ENCODE measurements around the gene PTGDS.
"Not testable (repeated sequence)": the region's sequence is repeated elsewhere in the genome, so short reads cannot be mapped to it uniquely, and the experiment has no call there.

PTGDS gene

GRCh38 chr9:136985027-136985602, 7.8 kb downstream of the PTGDS start:
- FAIRE-seq (no peak), DNase-seq (ENCODE audit: extremely low spot score, insufficient read length, low read depth) (no peak)

- no peak for FAIRE-seq
- no peak for DNase-seq (ENCODE audit: extremely low spot score, insufficient read length, low read depth)
These were observed 8.5 kb downstream of the PTGDS start for GRCh38 chr9:136985853-136986252.

DNA sequence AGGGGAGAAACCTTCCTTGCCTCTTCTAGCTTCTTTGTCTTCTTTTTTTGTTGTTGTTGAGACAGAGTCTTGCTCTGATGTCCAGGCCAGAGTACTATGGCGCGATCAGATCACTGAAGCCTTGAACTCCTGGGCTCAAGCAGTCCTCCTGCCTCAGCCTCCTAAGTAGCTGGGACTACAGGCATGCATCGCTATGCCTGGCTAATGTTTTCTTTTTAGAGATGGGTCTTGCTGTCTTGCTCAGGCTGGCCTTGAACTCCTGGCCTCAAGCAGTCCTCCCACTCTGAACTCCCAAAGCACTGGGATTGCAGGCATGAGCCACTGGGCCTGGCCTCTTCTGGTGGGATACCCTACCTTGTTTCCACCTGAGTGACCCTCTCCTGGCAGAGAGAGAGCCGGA, 11.6 kb downstream of the PTGDS start:
- DNase-seq (ENCODE audit: extremely low spot score, insufficient read length, low read depth) (no peak), FAIRE-seq (no peak)

- DNase-seq (ENCODE audit: extremely low spot score, insufficient read length, low read depth) (no peak), FAIRE-seq (no peak)
These were observed 13.1 kb downstream of the PTGDS start for GRCh38 chr9:136990242-136990911.

- peak; percentile 98 for DNase-seq (ENCODE audit: extremely low spot score, insufficient read length, low read depth)
- peak; percentile 87 for FAIRE-seq
These were observed 14.9 kb downstream of the PTGDS start, which contains the start of gene PAXX for GRCh38 chr9:136991993-136992818. TSS of gene PAXX (plus strand) at chr9:136992422. CDS start at chr9:136992444, 22 bp downstream.

GRCh38 chr9:136992819-136993369, 15.6 kb downstream of the PTGDS start:
- FAIRE-seq = no peak
- DNase-seq (ENCODE audit: extremely low spot score, insufficient read length, low read depth) = no peak

- DNase-seq (ENCODE audit: extremely low spot score, insufficient read length, low read depth) = no peak
- no peak for FAIRE-seq
These were observed 17.0 kb downstream of the PTGDS start for GRCh38 chr9:136994180-136994887.

- no peak for FAIRE-seq
These were observed 17.6 kb downstream of the PTGDS start for GRCh38 chr9:136994888-136995230.

GRCh38 chr9:136995362-136995761, 18.1 kb downstream of the PTGDS start:
- FAIRE-seq = no peak

More at GRCh38 chr9:136994888-136995230, 17.6 kb downstream of the PTGDS start:
- no peak for DNase-seq (ENCODE audit: extremely low spot score, insufficient read length, low read depth)

DNA sequence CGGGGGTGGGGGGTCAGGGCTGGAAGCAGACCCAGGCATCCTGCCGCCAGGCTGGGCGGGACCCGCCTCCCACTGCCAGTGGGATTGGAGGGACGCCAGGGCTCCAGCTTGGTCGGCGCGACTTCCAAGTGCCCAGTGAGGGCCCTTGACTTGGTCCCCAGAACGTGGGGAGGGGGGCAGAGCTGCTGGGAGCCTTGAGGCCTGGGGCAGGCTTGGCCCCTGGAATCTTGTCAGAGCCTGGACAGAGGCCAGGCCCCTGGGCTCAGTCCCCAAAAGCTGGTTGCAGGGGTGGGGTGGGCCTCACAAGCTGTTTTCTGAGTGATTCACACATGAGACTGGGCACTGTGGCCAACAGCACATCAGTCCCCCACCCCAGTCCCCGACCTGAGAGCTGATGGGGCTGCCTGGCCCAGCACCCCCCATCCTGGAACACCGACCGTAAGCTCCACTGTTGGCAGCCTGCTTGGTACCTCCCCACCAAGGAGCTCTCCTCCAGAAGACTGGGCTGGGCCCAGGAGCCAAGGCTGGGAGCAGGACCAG, 18.5 kb downstream of the PTGDS start:
- FAIRE-seq (no peak), DNase-seq (ENCODE audit: extremely low spot score, insufficient read length, low read depth) (no peak)

More at GRCh38 chr9:136995362-136995761, 18.1 kb downstream of the PTGDS start:
- no peak for DNase-seq (ENCODE audit: extremely low spot score, insufficient read length, low read depth)

GRCh38 chr9:136996361-136997292, 19.3 kb downstream of the PTGDS start, which contains the start of gene CLIC3:
TSS of gene CLIC3 (minus strand) at chr9:136996568. CDS start at chr9:136996543, 25 bp downstream.
- DNase-seq (ENCODE audit: extremely low spot score, insufficient read length, low read depth) (no peak), FAIRE-seq (no peak)

- DNase-seq (ENCODE audit: extremely low spot score, insufficient read length, low read depth) (no peak), FAIRE-seq (no peak)
These were observed 20.1 kb downstream of the PTGDS start for GRCh38 chr9:136997371-136997770.

DNA sequence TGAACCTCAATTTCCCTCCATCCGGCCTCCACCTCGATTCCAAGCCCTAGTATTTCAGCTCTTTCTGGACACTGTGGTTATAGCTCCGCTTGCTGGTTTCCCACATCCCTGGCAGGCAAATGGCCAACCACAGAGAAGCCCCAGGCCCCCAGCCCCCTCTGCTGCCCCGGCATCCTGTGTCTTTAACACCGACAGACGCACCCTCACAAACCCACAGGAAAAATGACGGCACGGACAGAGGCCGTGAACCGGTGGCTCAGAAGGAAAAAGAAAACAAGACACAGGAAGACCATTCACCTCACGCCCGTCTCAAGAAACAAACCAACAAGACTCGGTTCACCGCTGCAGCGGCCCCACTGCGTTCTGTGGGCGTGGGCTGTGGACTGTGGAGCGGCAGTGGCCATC, 20.5 kb downstream of the PTGDS start:
- FAIRE-seq (peak; percentile 31), DNase-seq (ENCODE audit: extremely low spot score, insufficient read length, low read depth) (no peak)

- DNase-seq (ENCODE audit: extremely low spot score, insufficient read length, low read depth) = peak; percentile 58
- peak; percentile 98 for FAIRE-seq
These were observed 23.1 kb downstream of the PTGDS start for GRCh38 chr9:137000177-137000930.

DNA sequence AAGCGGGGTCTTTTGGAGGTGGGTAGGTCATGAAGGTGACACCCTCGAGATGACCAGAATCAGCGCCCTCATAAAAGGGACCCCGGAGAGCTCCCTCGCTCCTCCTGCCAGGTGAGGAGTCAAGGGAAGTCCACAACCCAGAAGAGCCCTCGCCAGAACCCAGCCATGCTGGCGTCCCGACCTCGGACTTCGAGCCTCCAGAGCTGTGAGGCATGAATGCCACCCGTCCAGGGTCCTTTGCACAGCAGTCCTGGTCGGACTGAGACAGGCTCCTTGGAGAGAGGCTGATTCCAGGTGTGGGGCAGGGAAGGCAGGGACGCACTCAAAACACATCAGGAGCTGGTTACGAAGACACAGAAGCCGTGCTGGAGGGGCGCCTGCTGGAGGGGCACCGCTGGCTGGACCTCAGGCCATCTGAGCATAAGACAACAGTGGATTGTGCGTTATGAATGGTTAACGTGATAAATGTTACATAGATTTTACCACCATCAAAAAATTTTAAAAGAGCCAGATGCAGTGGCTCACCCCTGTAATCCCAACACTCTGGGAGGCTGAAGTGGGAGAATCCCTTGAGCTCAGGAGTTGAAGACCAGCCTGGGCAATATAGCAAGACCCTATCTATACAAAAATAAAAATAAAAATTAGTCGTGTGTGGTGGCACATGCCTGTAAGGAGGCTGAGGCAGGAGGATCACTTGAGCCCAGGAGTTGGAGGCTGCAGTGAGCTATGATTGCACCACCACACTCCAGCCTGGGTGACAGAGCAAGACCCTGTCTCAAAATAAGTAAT, 24.7 kb downstream of the PTGDS start:
- FAIRE-seq = no peak
- no peak for DNase-seq (ENCODE audit: extremely low spot score, insufficient read length, low read depth)

- no peak for FAIRE-seq
- no peak for DNase-seq (ENCODE audit: extremely low spot score, insufficient read length, low read depth)
These were observed 25.3 kb downstream of the PTGDS start for GRCh38 chr9:137002646-137003041.

GRCh38 chr9:137004285-137004684, 27.0 kb downstream of the PTGDS start:
- FAIRE-seq; DNase-seq (ENCODE audit: extremely low spot score, insufficient read length, low read depth): not testable (repeated sequence)
